A549 (cell line): ENCODE data around the gene ASPG.

Source experiments
- CTCF ChIP-seq: fragments of >200 bp; sonication (Bioruptor Twin); formaldehyde crosslinking; IDR thresholded peaks from 3 replicates; pipeline ENCODE4 v1.5.1; 2016
- ELK1 ChIP-seq: fragments of 150-350 bp; IDR thresholded peaks from 2 replicates; pipeline ENCODE4 v1.6.1; 2014; ENCODE audit warnings: low read depth, mild to moderate bottlenecking, low read length
- MAFK ChIP-seq: fragments of 450-650 bp; IDR thresholded peaks from 2 replicates; pipeline ENCODE4 v1.6.1; 2014; ENCODE audit not compliant: partially characterized antibody
- MAX ChIP-seq: IDR thresholded peaks from 2 replicates; pipeline ENCODE4 v1.6.1; 2012
- NFE2L2 ChIP-seq: fragments of 150-350 bp; conservative IDR thresholded peaks from 2 replicates; pipeline ENCODE4 v1.6.1; 2014; ENCODE audit warnings: low read length
- PHF8 ChIP-seq: fragments of 200-600 bp; sonication (generic); IDR thresholded peaks from 2 replicates; pipeline ENCODE4 v1.6.1; 2016; ENCODE audit warnings: low read depth, mild to moderate bottlenecking, antibody characterized with exemption, moderate library complexity, borderline replicate concordance
- POLR2A ChIP-seq: IDR thresholded peaks from 2 replicates; pipeline ENCODE4 v1.6.1; 2012; ENCODE audit warnings: mild to moderate bottlenecking, low read length
- RAD21 ChIP-seq, 2 experiments: fragments of >200 bp in 1 of 2; sonication (Bioruptor Twin) in 1 of 2; formaldehyde crosslinking in 1 of 2; IDR thresholded peaks in 1 of 2; conservative IDR thresholded peaks in 1 of 2; 2 replicates in 1 of 2; 3 replicates in 1 of 2; pipeline ENCODE4 v1.6.1; 2012 to 2018; ENCODE audit warnings: inconsistent platforms in 1 of 2

GRCh38 chr14:104051092-104051813, 34.2 kb upstream of the ASPG start:
- TF ChIP-seq CTCF: no peak
- no peak for TF ChIP-seq NFE2L2
- no peak for TF ChIP-seq MAFK
- TF ChIP-seq POLR2A: no peak
- no peak for TF ChIP-seq PHF8
- no peak for TF ChIP-seq ELK1
- TF ChIP-seq MAX: no peak
- no peak for TF ChIP-seq RAD21 (conservative IDR thresholded peaks at IDR 0.05 in 1 of 2, IDR thresholded peaks at IDR 0.05 in 1 of 2)
